Heart right ventricle (tissue), 16 donors: ENCODE measurements around the gene CLEC16A. TPM values are rescaled to one million over a fixed set of nuclear protein-coding genes. Genes with fewer than 3 reads are reported as not detected.

ENCODE experiments used
- ATAC-seq, 8 donors: fragments of 200-7000 bp; cut with Tn5 transposase; one replicate each; pipeline ENCODE4 v1.9.1; 2020; ENCODE audit warnings: mild to moderate bottlenecking in 8 of 8, moderate library complexity in 8 of 8, moderate number of reproducible peaks in 1 of 8
- DNase-seq, 2 donors: peaks; one replicate each; pipeline ENCODE4 v3.0.0-alpha.2; 2020
- H3K27ac ChIP-seq, 10 donors: fragments of 200-600 bp; sonication (generic) in 2 of 10; one replicate each; pipeline versions ENCODE4 v1.5.0 to v1.8.0; 2020 to 2022; ENCODE audit warnings: mild to moderate bottlenecking in 3 of 10
- H3K27me3 ChIP-seq, 7 donors: fragments of 200-600 bp; one replicate each; pipeline ENCODE4 v1.8.0; 2021 to 2022; ENCODE audit warnings: mild to moderate bottlenecking in 2 of 7
- H3K36me3 ChIP-seq, 9 donors: fragments of 200-600 bp; sonication (generic) in 1 of 9; one replicate each; pipeline versions ENCODE4 v1.5.0 to v1.8.0; 2020 to 2022; ENCODE audit warnings: mild to moderate bottlenecking in 2 of 9
- H3K4me1 ChIP-seq, 9 donors: fragments of 200-600 bp; sonication (generic) in 1 of 9; one replicate each; pipeline versions ENCODE4 v1.5.0 to v1.8.0; 2020 to 2022; ENCODE audit warnings: mild to moderate bottlenecking in 4 of 9
- H3K4me3 ChIP-seq, 10 donors: fragments of 200-600 bp; sonication (generic) in 2 of 10; one replicate each; pipeline versions ENCODE4 v1.5.0 to v1.8.0; 2020 to 2022; ENCODE audit warnings: mild to moderate bottlenecking in 7 of 10, moderate library complexity in 2 of 10
- H3K9me3 ChIP-seq, 11 donors: fragments of 200-600 bp in 10 of 11; sonication (generic) in 2 of 11; one replicate each; pipeline versions ENCODE4 v1.5.0 to v1.8.0; 2013 to 2022; ENCODE audit warnings: mild to moderate bottlenecking in 2 of 11, control low read depth in 1 of 11, moderate library complexity in 1 of 11
- WGBS, 2 donors: extraction: QIAGEN DNeasy Blood & Tissue Kit; methylation state at CpG; one replicate each; pipeline ENCODE4 v1.1.7; 2013; ENCODE audit warnings: inconsistent platforms in 1 of 2; 5-methylcytosine and 5-hydroxymethylcytosine counted together
- intact Hi-C, 10 donors: fragments of 100-400 bp; cut with DNase I; formaldehyde crosslinking; loops; one replicate each; pipeline versions ENCODE4 v1.11.1 to v1.14.2; 2022
- polyA plus RNA-seq, 2 donors: library from polyadenylated mRNA; stranded (reverse); fragments of 200-250 nt; gene quantifications; one replicate each; pipeline ENCODE4 v1.2.3, GENCODE V29; 2013
- total RNA-seq, 10 donors: library from RNA; stranded (reverse); fragmentation: NEBNext Ultra II Directional in 3 of 10; extraction: Animal tissue kit (Norgen Biotek cat#: 25700) in 3 of 10; gene quantifications; one replicate each; pipeline versions ENCODE4 v1.2.1 to v1.2.4, GENCODE V29; 2021 to 2023
- TF ChIP-seq, protein P1 (sequence below), 9 donors: fragments of 200-600 bp; sonication (generic) in 2 of 9; IDR thresholded peaks; one replicate each; pipeline versions ENCODE4 v1.5.0 to v1.8.0; 2021 to 2022; ENCODE audit warnings: antibody characterized with exemption in 9 of 9, mild to moderate bottlenecking in 5 of 9, moderate library complexity in 1 of 9
- donor health status: Arrhythmogenic right ventricular cardiomyopathy.
- donor health status: ischemic (EF 13 %, LVEDD 7.1; RV severe dilation, severe dysfunction).
- donor health status: healthy with polysubstance abuse.
- donor health status: DM: no; HTN: yes; CAD: no.
- donor health status: DM: no; HTN: no; CAD: no.
- donor health status: ischemic (EF 25% LVEDD 6.9; RV normal size, moderate dysfunction).
- donor health status: ischemic (EF 25% LVEDD 5.7; RV mildly dilated, moderate dysfunction).
- donor health status: healthy.
- donor health status: DM: yes; HTN: yes; CAD: no.
- donor health status: Ischemic cardiomyopathy.
- donor health status: ischemic (EF 35%, LVEDD 5.7; RV mildly dilated, moderate dysfunction).
- donor health status: nonischemic (EF 11% LVEDD 7.7; RV severe dilation, severe dysfunction).
- donor health status: DM: yes; HTN: yes; CAD: no.
- donor health status: PGD.
- donor health status: ischemic (EF 29% LVEDD 5.4; RV normal size, mild dysfunction).
- donor health status: nonischemic (EF 23%, LVEDD 6.1; RV moderate dilation, normal function).

The CLEC16A gene
- total and polyA plus RNA-seq, 12 donors = 12.1 to 30.8 (median 23.0) TPM

DNA sequence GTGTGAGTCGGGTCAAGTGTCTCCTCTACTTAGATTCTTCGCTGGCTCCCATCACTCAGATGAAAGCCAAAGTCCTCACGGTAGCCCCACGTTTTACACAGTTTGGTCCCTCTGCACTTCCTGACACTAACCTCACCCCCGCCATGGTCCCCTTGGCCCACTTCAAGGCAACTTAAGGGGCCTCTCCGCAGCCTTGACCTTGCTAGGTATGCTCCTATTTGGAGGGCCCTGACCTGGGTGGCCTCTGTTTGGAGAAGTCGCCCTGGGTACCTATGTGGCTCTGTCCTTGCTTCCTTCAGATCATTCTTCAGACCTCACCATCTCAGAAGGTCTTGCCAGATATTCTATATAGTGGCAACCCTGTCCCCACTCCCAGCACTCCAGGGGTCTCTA is 201.5 kb downstream of the CLEC16A start:
- ATAC-seq (no peak), DNase-seq (no peak)
- no peaks in the 10 kb centered on the region for H3K36me3 ChIP-seq
- intact Hi-C loops = no loop called here
- TF ChIP-seq, protein P1, sequence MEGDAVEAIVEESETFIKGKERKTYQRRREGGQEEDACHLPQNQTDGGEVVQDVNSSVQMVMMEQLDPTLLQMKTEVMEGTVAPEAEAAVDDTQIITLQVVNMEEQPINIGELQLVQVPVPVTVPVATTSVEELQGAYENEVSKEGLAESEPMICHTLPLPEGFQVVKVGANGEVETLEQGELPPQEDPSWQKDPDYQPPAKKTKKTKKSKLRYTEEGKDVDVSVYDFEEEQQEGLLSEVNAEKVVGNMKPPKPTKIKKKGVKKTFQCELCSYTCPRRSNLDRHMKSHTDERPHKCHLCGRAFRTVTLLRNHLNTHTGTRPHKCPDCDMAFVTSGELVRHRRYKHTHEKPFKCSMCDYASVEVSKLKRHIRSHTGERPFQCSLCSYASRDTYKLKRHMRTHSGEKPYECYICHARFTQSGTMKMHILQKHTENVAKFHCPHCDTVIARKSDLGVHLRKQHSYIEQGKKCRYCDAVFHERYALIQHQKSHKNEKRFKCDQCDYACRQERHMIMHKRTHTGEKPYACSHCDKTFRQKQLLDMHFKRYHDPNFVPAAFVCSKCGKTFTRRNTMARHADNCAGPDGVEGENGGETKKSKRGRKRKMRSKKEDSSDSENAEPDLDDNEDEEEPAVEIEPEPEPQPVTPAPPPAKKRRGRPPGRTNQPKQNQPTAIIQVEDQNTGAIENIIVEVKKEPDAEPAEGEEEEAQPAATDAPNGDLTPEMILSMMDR (IDR thresholded peaks at IDR 0.05) = no peak
- H3K9me3 ChIP-seq = no peaks in the 10 kb centered on the region
- no peaks in the 10 kb centered on the region for H3K27me3 ChIP-seq
- H3K27ac ChIP-seq = no peak overlapping the region
- no peak overlapping the region for H3K4me3 ChIP-seq
- WGBS, 2 donors = 96 to 97% methylated on average over 7 of the region's 7 CpGs
- H3K4me1 ChIP-seq = peaks cover 0 to 45% (median 29%) of the 10 kb centered on the region in 9 donors

DNA sequence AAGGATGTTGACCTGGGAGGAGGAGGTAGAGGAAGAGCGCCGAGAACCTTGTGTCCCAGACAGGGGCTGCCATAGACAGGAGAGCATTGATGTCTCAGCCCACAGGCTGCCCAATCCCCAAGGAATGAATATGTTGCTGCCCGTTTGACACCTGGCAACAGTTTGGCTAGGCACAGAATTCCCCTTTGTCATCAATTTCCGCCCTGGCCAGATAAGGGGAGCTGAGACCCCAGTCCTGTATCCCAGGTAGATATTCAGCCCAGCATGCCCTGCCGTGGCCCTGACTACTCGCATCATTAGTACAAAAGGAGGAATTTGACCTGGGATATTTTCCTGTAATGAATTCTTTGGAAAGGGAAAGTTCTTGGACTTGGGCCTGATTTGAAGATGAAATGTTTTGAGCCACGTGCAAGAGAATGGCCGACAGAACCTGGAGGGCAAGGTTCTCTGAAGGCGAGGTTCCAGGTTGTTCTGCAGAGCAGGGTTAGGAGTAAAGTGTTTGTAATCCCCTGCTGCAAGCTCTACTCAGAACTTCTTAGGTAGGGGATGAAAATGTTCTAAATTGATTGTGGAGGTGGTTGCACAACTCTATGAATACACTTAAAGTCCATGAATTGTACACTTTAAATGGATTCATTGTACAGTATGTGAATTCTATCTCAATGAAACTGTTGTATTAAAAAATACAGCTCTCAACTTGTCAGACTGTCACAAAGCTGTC is 202.8 kb downstream of the CLEC16A start:
- H3K9me3 ChIP-seq = no peaks in the 10 kb centered on the region
- no peak for ATAC-seq
- intact Hi-C loops = no loop called here
- H3K36me3 ChIP-seq = no peaks in the 10 kb centered on the region
- TF ChIP-seq, protein P1 (IDR thresholded peaks at IDR 0.05) = no peak
- DNase-seq = no peak
- H3K27ac ChIP-seq = no peak overlapping the region
- peaks cover 0 to 31% (median 20%) of the 10 kb centered on the region in 9 donors for H3K4me1 ChIP-seq
- WGBS, 2 donors = 87 to 89% methylated on average over 9 of the region's 9 CpGs
- H3K27me3 ChIP-seq = no peaks in the 10 kb centered on the region
- no peak overlapping the region for H3K4me3 ChIP-seq

GRCh38 chr16:11147754-11148444 is 203.5 kb downstream of the CLEC16A start:
- Histone ChIP-seq H3K4me3 (no peak overlapping the region), H3K4me1 (peaks cover 0 to 24% (median 17%) of the 10 kb centered on the region in 9 donors), H3K9me3 (no peaks in the 10 kb centered on the region), H3K27me3 (no peaks in the 10 kb centered on the region), H3K36me3 (no peaks in the 10 kb centered on the region), H3K27ac (no peak overlapping the region)
- ATAC-seq (no peak), DNase-seq (no peak)
- TF ChIP-seq, protein P1 (IDR thresholded peaks at IDR 0.05) = no peak
- WGBS, 2 donors = 87 to 95% methylated on average over 8 of the region's 8 CpGs
- intact Hi-C loops = no loop called here

DNA sequence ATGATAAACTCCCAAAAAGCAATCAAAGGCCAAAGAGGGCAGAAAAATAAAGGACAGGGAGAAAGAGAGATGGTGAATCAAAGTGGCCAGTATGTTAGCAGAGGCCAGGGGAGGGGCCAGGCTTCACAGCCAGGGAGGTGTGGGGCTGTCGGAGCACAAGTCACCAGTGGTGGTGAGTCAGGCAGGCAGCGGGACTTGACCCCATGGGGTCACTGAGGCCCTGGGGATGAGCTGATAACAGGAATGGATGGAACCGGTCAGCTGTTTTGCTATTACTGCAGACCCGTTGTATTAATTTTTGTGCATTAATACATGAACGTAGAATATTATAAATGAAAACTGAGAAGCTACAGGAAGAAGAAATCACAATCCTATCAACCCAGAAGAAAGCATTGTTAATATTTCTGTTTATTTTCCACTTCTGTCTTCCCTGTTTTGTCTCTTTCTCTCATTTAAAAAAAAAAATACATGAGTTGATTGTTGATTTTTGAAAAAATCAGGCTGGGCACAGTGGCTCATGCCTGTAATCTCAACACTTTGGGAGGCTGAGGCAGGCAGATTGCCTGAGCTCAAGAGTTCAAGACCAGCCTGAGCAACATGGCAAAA is 204.8 kb downstream of the CLEC16A start:
- intact Hi-C loops = no loop called here
- Histone ChIP-seq H3K9me3 (no peaks in the 10 kb centered on the region), H3K36me3 (no peaks in the 10 kb centered on the region), H3K4me3 (no peak overlapping the region), H3K27me3 (no peaks in the 10 kb centered on the region), H3K4me1 (peaks cover 0 to 16% (median 6%) of the 10 kb centered on the region in 9 donors), H3K27ac (no peak overlapping the region)
- TF ChIP-seq, protein P1 (IDR thresholded peaks at IDR 0.05) = no peak
- 73 to 83% methylated on average over 5 of the region's 5 CpGs for whole genome bisulfite sequencing, 2 donors
- DNase-seq (no peak), ATAC-seq (peak in 1 of 8 donors; percentile 54)
